GM18502 (cell line): ENCODE measurements around the gene ESR1.

Experiments used
- ATAC-seq: cut with Tn5 transposase; IDR thresholded peaks from one replicate; pipeline ENCODE4 v1.9.1; 2021; ENCODE audit warnings: mild to moderate bottlenecking; ENCODE audit not compliant: unreplicated experiment, poor library complexity

The ESR1 gene

DNA sequence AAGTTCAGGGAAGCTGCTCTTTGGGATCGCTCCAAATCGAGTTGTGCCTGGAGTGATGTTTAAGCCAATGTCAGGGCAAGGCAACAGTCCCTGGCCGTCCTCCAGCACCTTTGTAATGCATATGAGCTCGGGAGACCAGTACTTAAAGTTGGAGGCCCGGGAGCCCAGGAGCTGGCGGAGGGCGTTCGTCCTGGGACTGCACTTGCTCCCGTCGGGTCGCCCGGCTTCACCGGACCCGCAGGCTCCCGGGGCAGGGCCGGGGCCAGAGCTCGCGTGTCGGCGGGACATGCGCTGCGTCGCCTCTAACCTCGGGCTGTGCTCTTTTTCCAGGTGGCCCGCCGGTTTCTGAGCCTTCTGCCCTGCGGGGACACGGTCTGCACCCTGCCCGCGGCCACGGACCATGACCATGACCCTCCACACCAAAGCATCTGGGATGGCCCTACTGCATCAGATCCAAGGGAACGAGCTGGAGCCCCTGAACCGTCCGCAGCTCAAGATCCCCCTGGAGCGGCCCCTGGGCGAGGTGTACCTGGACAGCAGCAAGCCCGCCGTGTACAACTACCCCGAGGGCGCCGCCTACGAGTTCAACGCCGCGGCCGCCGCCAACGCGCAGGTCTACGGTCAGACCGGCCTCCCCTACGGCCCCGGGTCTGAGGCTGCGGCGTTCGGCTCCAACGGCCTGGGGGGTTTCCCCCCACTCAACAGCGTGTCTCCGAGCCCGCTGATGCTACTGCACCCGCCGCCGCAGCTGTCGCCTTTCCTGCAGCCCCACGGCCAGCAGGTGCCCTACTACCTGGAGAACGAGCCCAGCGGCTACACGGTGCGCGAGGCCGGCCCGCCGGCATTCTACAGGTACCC is at the start of gene ESR1:
ESR1 (plus strand) TSS at position 170 of the 858 bp plus-strand sequence; CDS start at position 401, 231 bp downstream.
- ATAC-seq = peak; percentile 45

- ATAC-seq = no peak
These were observed 47.0 kb upstream of the ESR1 start for GRCh38 chr6:151760486-151760885.

DNA sequence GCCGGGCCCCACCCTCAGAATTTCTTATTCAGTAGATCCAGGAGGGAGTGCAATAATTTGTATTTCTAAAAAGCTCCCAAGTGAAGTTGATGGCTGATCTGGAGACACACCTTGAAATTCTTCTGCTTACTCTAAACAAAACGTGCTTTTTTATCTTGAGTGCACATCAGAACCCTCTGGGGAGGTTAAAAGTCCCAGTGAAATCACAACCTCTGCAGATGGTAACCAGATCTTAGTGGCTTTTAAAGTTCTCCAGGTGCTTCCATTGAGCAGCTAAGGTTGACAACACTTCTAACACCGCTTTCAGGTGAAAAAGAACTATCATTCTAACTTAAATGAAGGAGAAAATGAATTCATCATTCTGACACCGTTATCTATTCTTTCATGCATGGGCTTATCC is 45.6 kb upstream of the ESR1 start:
- ATAC-seq = no peak

GRCh38 chr6:151762817-151763216 is 44.7 kb upstream of the ESR1 start:
- ATAC-seq = no peak

DNA sequence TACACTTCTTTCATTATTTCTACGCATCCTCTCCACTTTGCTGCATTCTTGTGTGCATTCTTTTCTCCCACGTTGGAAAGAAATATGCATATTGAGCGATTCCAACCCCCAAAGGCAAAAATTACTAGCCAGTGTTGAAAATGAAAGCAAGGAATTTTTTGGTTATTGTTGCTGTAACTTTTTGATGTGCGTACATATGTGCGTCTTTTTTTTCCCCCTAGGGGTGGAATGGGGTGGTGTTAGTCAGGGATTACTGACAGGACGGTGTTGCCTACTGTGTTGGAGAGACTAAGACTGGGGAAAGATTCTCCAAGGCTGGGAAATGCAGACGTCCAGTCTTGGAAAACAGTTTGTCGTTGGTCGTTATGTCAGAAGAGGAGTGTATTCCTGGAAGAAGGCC is 44.2 kb upstream of the ESR1 start:
- no peak for ATAC-seq

- peak; percentile 86 for ATAC-seq
These were observed 43.4 kb upstream of the ESR1 start for GRCh38 chr6:151763938-151764680.

- peak; percentile 64 for ATAC-seq
These were observed 42.0 kb upstream of the ESR1 start for GRCh38 chr6:151765444-151765886.

- no peak for ATAC-seq
These were observed 35.0 kb upstream of the ESR1 start for GRCh38 chr6:151772446-151772845.

DNA sequence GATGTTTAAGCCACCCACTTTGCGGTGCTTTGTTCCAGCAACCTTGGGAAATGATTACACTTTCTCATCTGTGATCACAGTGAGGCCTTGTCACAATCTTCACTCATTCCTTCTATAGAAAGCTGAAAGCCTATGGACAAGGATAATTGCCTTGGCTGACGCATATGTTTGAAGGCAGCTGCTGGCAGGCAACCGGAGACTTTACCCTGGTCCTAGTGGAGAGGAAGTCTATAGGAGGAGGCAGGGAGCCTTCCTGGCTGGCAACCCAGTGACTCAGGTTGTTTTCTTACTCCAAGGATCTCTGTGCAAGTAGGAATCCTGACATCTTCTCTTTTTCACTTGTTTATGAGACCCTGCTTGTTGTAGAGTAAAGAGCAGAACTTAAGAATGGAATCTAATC is 34.1 kb upstream of the ESR1 start:
- ATAC-seq = no peak

GRCh38 chr6:151782560-151782959 is 24.9 kb upstream of the ESR1 start:
- ATAC-seq = no peak

DNA sequence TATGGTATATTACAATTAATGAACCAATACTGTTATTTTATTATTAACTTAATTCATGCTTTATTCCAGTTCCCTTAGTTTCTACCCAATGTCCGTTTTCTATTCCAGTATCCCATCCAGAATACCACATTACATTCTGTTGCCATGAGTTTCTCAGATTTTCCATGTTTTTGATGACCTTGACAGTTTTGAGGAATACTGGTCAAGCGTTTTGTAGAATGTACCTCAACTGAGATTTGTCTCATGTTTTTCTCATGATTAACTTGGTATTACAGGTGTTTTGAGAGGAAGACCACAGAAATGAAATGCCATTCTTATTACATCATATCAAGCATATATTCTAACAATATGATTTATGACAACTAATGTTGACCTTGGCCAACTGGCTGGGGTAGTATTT is 23.8 kb upstream of the ESR1 start:
- ATAC-seq = no peak

DNA sequence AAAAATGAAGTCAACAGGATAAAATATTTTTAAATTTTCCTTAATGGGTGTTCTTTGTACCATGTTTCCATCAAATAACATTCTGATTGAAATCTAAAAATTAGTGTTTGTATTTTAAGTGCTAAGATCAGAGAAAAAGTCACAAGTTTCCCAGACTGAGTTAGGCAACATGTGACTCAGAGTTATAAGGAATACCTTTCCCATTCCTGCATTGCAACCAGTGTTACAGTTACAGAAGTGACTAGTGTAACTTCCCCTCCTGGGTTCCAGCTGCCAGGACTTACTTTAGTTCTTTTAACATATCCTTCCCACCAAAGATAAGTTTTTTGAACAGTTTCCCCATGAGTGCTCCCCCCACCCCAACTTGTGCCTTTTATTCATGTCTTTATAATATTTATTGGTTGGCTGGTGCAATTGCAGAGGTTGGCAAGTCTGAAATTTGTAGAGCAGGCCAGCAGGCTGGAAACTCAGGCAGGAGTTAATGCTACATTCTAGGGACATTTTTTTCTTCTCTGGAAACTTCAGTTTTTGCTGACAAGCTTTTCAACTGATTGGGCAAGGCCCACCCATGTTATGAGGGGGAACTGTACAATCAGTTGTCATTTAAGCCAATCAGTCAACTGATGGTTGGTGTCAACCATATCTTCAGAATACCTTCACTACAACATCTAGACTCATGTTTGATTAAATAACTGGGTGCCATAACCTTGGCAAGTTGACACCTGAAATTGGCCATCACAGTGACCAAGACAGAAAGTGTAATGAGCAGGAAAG is 22.9 kb upstream of the ESR1 start:
- no peak for ATAC-seq

DNA sequence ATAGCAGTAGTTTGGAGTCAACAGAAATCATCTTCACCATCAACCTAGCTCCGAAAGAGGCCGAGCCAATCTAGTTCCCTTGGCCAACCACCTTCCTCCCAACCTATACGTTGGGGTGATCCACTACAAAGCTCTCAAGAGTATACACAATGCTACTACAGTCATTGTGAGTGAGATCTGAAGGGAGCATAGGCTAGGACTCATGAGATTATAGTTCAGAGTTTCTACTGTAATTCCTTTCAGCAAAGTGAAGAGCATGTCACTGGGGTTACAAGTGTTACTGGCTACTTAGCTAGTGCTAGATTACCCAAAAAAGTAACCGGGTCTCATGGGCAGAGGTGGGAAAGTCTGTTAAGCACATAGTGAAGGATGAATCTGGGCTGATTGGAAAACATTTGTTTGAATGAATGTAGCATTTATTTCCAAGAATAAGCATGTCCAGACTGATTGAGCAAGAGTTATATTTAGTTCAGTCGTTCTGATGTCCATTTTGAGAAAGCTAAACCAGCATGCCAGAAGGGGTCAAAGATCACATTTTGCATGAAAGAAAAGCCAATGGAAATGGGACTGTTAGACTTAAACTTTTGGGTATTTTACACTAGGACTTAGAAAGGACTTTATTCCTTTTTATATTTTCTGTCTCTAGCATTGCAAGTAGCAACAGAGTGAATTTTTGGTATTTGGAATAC is 10.5 kb upstream of the ESR1 start:
- no peak for ATAC-seq

GRCh38 chr6:151803743-151804142 is 3.7 kb upstream of the ESR1 start:
- no peak for ATAC-seq

- no peak for ATAC-seq
These were observed 2.7 kb upstream of the ESR1 start for GRCh38 chr6:151804585-151805285.

DNA sequence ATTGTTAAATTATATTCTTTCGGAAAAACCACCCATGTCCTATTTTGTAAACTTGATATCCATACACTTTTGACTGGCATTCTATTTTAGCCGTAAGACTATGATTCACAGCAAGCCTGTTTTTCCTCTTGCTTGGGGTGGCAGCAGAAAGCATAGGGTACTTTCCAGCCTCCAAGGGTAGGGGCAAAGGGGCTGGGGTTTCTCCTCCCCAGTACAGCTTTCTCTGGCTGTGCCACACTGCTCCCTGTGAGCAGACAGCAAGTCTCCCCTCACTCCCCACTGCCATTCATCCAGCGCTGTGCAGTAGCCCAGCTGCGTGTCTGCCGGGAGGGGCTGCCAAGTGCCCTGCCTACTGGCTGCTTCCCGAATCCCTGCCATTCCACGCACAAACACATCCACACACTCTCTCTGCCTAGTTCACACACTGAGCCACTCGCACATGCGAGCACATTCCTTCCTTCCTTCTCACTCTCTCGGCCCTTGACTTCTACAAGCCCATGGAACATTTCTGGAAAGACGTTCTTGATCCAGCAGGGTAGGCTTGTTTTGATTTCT is 2.1 kb upstream of the ESR1 start:
- no peak for ATAC-seq

GRCh38 chr6:151806757-151807512 is 547 bp upstream of the ESR1 start:
- ATAC-seq = no peak

GRCh38 chr6:151808371-151809241 is 1.1 kb downstream of the ESR1 start:
- ATAC-seq = peak; percentile 22
